Measurements from ENCODE around the gene RDM1.

Gene RDM1

GRCh38 chr17:35932586-35932985 lies 2.0 kb upstream of the RDM1 start:
- no peak for DNase-seq

DNA sequence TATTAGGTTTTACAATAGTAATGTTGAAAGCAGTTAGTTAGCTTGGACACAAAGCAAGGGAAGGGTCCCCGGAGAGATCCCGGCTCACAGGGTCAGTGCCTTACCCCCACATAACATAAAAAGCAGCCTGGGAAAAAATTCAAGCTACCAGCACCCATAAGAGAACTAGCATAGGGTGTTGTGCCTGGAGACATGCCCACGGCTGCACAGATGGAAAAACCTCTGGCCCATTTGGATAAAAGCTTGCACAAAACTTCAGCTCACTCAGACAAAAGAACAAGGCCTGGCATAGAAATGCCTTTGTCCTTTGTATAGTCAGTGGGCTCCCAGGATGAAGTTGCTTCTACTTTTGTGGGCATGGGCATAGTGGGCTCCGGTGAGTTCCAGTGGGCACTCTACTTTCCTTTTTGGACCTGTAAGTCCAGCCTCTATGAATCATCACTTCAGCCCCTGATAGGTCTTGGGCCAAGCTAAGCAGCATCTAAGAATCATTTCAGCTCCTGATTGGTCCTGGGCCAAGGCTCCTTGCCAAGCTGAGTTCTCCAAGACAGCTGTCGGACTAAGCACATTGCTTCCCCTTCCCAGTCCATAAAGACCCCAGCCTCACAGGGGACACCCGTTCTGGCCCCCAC lies 1.3 kb upstream of the RDM1 start:
- no peak for DNase-seq

DNA sequence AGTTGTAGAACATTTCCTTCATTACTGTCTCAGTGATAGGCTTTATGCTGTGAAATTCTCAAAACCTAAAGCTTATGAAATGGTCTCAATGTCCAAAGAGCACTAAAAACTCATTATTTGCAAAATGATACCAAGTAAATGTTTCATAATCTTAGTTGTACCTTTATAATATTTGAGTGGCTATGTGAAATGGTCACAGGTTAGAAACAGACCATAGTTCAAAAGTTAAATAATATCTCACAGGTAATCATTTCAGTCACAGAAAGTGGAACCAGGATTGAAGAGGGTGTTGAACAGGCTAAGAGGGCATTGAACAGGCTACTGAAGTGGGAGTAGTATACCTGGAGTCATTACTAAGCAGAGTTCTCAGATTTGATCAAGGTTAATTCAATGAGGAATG lies 2.9 kb downstream of the RDM1 start:
- no peak for DNase-seq

DNA sequence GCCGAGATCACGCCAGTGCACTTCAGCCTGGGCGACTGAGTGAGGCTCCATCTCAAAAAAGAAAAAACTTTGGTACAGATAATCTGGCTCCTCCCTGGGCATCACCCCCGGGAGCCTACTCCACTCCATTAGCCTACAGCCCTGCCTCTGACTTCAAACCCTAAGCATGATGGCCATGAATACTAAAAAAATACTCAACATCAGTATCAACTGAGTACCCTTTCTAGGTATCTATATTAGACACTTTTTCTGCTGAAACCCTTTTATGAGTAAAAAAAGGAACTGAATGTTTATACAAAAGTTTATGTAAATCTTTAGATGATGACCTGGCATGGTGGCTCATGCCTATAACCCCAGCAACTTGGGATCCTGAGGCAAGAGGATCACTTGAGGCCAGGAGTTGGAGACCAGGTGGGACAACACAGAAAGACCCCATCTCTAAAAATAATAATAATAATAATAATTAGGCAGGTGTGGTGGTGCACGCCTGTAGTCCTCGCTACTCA lies 6.9 kb downstream of the RDM1 start:
- DNase-seq: no peak

- DNase-seq: no peak
These were observed 10.3 kb downstream of the RDM1 start for GRCh38 chr17:35920229-35920628.

GRCh38 chr17:35918665-35919064 lies 11.9 kb downstream of the RDM1 start:
- DNase-seq: no peak

GRCh38 chr17:35917519-35918213 lies 12.9 kb downstream of the RDM1 start:
- no peak for DNase-seq

- DNase-seq: no peak
These were observed 15.2 kb downstream of the RDM1 start for GRCh38 chr17:35915153-35915964.

DNA sequence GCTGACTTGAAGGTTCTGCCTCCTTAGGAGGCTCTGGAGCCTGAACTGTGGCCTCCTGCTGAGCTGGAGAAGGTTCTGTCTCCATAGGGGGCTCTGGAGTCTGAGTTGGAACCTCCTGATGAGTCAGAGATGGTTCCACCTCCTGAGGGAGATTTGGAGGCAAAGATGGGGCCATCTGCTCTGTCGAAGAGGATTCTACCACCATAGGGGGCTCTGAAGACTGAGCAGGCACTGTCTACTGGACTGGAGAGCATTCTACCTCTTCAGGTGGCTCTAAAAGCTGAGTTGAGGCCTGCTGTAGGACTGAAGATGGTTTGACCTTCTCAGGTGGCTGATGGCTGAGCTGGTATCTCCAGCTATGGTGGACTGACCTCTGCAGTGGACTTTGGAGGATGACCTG lies 16.2 kb downstream of the RDM1 start:
- DNase-seq: no peak

DNA sequence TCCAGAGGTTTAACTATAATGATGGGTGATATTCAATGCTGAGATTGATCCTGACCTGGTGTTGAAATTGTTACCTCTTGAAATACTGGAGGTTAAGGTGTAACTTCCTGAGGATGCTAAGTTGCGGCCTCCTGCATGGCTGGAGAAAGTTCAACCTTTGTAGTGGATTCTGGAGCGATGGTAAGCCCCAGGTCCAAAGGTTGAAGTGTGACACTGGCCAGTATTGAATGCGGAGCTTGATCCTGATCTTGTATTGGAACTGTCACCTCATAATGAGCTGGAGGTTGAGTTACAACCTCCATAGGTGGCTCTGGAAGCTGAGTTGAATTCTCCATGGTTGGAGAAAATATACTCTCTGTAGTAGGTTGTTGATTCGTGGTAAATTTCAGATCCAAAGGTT lies 17.0 kb downstream of the RDM1 start:
- no peak for DNase-seq

DNA sequence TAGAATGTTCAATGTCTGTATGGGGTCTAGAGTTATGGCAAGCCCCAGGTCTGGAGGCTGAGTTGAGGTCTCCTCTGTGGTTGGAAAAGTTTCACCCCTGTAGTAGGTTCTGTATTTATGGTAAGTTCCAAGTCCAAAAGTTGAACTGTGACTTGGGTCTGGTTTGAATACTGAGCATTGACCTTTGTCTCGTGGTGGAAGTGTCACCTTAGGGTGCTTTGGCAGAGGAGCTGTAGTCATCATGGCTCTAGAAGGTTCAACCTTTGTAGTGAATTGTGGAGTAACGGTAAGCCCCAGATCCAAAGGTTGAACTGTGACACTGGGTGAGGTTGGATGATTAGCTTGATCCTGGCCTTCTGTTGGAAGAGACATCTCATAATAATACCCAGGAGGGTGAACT lies 17.6 kb downstream of the RDM1 start:
- DNase-seq: no peak

DNA sequence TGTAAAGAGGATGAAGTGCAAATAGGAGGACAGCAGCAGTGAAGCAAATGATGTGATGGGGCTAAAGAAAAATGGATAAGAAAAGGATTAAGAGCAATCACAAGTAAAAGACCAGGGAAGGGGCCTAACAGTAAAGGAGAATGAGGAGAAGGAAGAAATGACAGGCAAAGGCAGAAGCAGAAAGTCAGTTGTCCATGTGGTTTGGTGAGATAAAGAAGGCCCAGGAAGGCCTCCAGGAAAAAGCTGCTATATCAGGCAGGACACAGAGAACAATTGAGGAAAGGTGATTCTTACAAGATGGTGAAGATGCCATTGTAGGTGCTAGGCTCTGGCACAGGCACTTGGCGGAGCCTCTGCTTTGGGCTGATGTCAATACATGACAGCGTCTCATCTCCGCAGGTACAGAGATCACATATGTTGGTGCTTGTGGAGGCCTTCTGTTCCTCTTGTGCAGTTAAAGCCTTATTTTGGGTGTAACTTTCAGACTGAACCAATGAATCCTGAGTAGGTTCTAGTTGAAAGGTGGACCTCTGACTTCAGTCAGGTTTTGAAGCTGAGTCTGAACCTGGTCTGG lies 18.1 kb downstream of the RDM1 start:
- DNase-seq: no peak

DNA sequence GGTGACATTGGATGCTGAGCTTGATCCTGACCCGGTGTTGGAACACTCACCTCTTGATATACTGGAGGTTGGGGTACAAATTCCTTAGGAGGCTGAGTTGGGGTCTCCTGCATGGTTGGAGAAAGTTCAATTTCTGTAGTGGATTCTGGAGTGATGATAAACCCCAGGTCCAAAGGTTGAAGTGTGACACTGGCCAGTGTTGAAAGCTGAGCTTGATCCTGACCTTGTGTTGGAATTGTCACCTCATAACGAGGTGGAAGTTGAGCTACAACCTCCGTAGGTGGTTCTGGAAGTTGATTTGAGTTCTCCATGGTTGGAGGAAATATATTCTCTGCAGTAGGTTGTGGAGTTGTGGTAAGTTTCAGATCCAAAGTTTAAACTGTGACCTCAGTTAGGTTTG lies 21.2 kb downstream of the RDM1 start:
- DNase-seq: no peak

DNA sequence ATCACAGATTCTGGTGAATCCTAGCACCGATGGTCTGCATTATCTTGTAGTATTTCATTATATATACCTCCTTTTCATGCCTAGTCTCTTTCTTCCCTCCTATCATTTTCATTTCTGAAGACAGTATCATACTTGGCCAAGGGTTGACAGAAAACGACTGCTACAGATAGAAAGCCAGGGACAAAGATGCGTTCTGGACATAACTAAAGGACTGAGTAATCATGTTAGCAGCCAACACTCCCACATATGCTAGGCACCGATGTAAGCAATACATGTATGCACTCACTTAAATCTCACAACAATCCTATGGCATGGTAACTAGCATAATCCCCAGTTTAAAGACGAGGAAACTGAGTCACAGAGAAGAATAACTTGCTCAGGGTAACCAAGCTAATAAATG lies 22.9 kb downstream of the RDM1 start:
- no peak for DNase-seq

DNA sequence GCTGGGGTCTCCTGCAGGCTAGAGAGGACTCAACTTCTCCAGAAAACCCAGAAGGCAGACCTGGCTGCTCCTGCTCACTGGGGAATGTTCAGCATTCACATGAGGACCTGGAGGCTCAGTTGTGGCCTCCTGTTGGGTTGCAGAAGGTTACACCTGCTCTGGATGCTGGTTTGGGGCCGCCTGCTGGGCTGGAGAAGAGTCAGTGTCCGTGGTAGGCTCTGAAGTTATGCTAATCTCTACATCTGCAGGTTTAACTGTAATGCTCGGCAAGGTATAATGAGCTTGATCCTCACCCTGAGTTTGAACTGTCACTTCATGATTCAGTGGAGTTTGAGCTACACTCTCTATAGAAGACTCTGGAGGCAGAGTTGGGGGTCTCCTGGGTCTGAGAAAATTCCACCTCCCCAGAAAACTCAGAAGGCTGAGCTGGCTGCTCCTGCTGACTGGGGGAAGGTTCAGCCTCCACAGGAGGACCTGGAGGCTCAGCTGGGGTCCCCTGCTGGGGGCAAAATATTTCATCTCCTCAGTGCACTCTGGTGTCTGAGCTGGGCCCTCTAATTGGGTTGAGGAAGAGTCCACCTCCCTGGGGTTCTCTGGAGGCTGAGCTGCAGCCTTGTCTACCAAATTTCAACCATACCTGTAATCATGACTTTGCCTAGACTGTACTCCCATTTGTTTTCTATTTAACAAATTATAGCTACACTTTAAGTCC lies 23.5 kb downstream of the RDM1 start:
- DNase-seq: no peak

GRCh38 chr17:35906191-35906925 lies 24.2 kb downstream of the RDM1 start:
- no peak for DNase-seq

GRCh38 chr17:35903451-35903850 lies 27.1 kb downstream of the RDM1 start:
- DNase-seq: no peak

- DNase-seq: no peak
These were observed 28.9 kb downstream of the RDM1 start for GRCh38 chr17:35901631-35902175.

- no peak for DNase-seq
These were observed 29.7 kb downstream of the RDM1 start for GRCh38 chr17:35900708-35901480.

- no peak for DNase-seq
These were observed 30.3 kb downstream of the RDM1 start for GRCh38 chr17:35900280-35900679.

Measured in stimulated activated naive CD4-positive, alpha-beta T cell treated with Interleukin-2 at 50 U/mL for 16 hours (primary cell).